ENCODE data around the gene LDLRAP1.

LDLRAP1 gene

GRCh38 chr1:25538191-25538767 is 5.1 kb upstream of the LDLRAP1 start:
- no peak for DNase-seq (ENCODE audit: low read depth)
- TF ChIP-seq CTCF (IDR thresholded peaks at IDR 0.05; ENCODE audit: low read depth, low read length) (no peak), POLR2A (IDR thresholded peaks at IDR 0.05; ENCODE audit: extremely low read depth, insufficient read length) (no peak), MYC (IDR thresholded peaks at IDR 0.05; ENCODE audit: low read depth, low read length) (no peak)
- TF ChIP-seq, protein P1, sequence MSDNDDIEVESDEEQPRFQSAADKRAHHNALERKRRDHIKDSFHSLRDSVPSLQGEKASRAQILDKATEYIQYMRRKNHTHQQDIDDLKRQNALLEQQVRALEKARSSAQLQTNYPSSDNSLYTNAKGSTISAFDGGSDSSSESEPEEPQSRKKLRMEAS (IDR thresholded peaks at IDR 0.05; ENCODE audit: low read depth, low read length), result no peak
- no peak overlapping the region for H3K4me3 ChIP-seq (ENCODE audit: low read depth, low read length)

DNA sequence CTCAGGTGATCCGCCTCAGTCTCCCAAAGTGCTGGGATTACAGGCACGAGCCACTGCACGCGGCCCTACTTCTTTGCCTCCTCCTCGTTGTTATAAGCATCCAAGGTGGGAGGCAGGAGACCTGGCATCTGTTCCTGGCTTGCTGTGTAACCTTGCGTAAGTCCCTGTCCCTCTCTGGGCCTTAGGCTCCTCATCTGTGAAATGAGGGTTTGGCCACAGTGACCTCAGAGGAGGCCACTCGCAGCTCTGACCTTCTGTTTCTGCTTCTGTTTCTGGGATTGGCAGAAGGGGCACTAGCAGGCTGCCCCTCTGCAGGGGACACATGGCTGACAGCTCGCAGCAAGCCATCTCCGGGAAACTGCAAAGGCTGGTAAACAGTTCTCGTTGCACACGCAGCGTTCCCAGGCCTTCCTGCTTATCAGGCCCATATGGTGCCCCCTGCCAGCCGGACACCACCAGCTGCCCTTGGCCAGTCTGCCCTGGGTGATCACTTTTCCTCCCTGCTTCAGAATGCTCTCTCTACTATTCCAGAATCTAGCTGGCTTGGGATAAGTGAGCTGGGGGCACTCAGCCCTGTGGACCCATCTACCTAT is 2.6 kb upstream of the LDLRAP1 start:
- no peak for DNase-seq (ENCODE audit: low read depth)
- H3K4me3 ChIP-seq (ENCODE audit: low read depth, low read length), result no peak overlapping the region
- TF ChIP-seq, protein P1 (IDR thresholded peaks at IDR 0.05; ENCODE audit: low read depth, low read length), result no peak
- no peak for TF ChIP-seq CTCF (IDR thresholded peaks at IDR 0.05; ENCODE audit: low read depth, low read length)
- no peak for TF ChIP-seq MYC (IDR thresholded peaks at IDR 0.05; ENCODE audit: low read depth, low read length)
- no peak for TF ChIP-seq POLR2A (IDR thresholded peaks at IDR 0.05; ENCODE audit: extremely low read depth, insufficient read length)

GRCh38 chr1:25541425-25541824 is 2.0 kb upstream of the LDLRAP1 start:
- no peak for DNase-seq (ENCODE audit: low read depth)
- no peak overlapping the region for H3K4me3 ChIP-seq (ENCODE audit: low read depth, low read length)
- no peak for TF ChIP-seq CTCF (IDR thresholded peaks at IDR 0.05; ENCODE audit: low read depth, low read length)
- no peak for TF ChIP-seq POLR2A (IDR thresholded peaks at IDR 0.05; ENCODE audit: extremely low read depth, insufficient read length)

DNA sequence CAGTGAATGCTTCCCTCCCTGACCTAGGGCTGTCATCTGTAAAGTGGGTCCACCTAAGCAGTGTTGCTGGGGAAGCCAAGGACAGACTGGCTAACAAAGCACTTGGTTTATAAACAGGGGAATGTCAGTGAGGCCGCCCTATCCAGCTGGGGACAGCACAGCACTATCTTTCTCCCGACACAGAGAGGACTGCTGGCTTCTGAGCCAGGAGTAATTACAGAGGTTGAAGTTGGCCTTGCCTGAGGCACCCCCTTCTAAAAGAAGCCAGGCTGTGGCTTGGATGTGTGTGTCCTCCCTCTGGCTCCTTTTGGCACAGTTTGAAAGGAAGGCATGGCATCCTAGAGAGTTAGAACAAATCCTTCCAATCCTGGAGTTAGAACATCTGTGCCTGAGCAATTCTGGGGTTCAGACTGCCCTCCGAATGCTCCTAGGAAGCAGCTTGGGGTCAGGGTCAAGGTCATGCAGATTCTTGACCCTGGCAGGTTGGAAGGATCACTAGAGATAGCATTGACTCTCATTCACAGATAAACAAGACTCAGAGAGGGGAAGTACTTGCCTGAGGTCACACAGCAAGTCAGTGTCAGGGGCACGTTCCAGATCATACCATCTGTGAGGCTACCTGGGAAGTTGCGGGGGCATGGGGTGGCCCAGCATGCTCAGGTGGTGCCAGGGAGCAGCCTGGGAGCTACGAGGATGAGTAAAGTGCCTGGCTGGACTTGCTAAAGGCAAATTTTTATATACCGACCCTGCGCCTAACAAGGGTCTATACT is 1.3 kb upstream of the LDLRAP1 start:
- no peak for DNase-seq (ENCODE audit: low read depth)
- no peak overlapping the region for H3K4me3 ChIP-seq (ENCODE audit: low read depth, low read length)
- TF ChIP-seq MYC (IDR thresholded peaks at IDR 0.05; ENCODE audit: low read depth, low read length) (no peak), CTCF (IDR thresholded peaks at IDR 0.05; ENCODE audit: low read depth, low read length) (no peak), POLR2A (IDR thresholded peaks at IDR 0.05; ENCODE audit: extremely low read depth, insufficient read length) (no peak)
- TF ChIP-seq, protein P1 (IDR thresholded peaks at IDR 0.05; ENCODE audit: low read depth, low read length), result no peak

DNA sequence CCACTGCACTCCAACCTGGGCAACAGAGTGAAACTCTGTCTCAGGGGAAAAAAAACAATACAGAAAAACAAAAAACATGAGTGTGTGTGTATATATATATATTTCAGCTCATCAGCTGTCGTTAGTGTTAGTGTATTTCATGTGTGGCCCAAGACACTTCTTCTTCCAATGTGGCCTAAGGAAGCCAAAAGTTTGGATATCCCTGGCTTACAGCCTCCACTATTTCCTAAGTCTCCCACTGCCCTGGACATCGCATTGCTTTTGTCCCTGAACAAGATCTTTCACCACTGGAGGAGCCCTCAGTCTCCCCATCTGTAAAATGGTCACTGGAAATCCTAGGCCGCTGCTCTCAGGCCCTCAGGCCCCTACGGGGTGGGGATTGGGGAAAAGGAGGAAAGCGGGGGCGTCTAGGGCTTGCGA is 391 bp upstream of the LDLRAP1 start:
- H3K4me3 ChIP-seq (ENCODE audit: low read depth, low read length), result no peak overlapping the region
- TF ChIP-seq POLR2A (IDR thresholded peaks at IDR 0.05; ENCODE audit: extremely low read depth, insufficient read length) (no peak), CTCF (IDR thresholded peaks at IDR 0.05; ENCODE audit: low read depth, low read length) (no peak), MYC (IDR thresholded peaks at IDR 0.05; ENCODE audit: low read depth, low read length) (no peak)
- TF ChIP-seq, protein P1 (IDR thresholded peaks at IDR 0.05; ENCODE audit: low read depth, low read length), result no peak
- DNase-seq (ENCODE audit: low read depth), result no peak

Data from NB4 (cell line).